HCT116 (cell line): ENCODE data around the gene IDUA. TPM values are rescaled to one million over a fixed set of nuclear protein-coding genes. Genes with fewer than 3 reads are reported as not detected.

ENCODE experiments used
- ATAC-seq: fragments of 200-7000 bp; cut with Tn5 transposase; 2 replicates; pipeline ENCODE4 v1.9.1; 2020; ENCODE audit warnings: mild to moderate bottlenecking, moderate library complexity
- BruUV-seq: library from RNA; stranded (reverse); fragments of 400-500 nt; replicated peaks from 2 replicates; lab custom pipeline; 2021; lab: Mats Ljungman, UMichigan
- CTCF ChIA-PET: fragments of 300-600 bp; sonication (Branson Sonifier 250); formaldehyde crosslinking; loops from one replicate; lab custom pipeline; 2021; ENCODE audit warnings: antibody characterized with exemption; lab: Charles Lee
- POLR2A ChIA-PET: fragments of 300-600, 350-600 bp; sonication (Branson Sonifier 250); formaldehyde crosslinking; loops from one replicate; lab custom pipeline; 2021; ENCODE audit warnings: antibody characterized with exemption; lab: Charles Lee
- RAD21 ChIA-PET, 2 experiments: fragments of 300-600 bp; sonication (Branson Sonifier 250); formaldehyde crosslinking; loops; one replicate each; lab custom pipeline; 2023; ENCODE audit warnings: low total read pairs in 2 of 2; ENCODE audit not compliant: uncharacterized antibody in 2 of 2, unreplicated experiment in 2 of 2, low non-redundant PET in 1 of 2; lab: Charles Lee
- DNase-seq: peaks from one replicate; pipeline ENCODE4 v3.0.0-alpha.2; 2010; ENCODE audit warnings: low read depth, low spot score
- H2AFZ ChIP-seq: fragments of 200-600 bp; shearing (Covaris generic), sonication (generic); 2 replicates; pipeline ENCODE4 v1.6.1; 2017; ENCODE audit warnings: low read depth, mixed run types, mixed read lengths, antibody characterized with exemption, low read length; ENCODE audit not compliant: poor library complexity, severe bottlenecking
- H3K27ac ChIP-seq: 2 replicates; pipeline ENCODE4 v1.5.1; 2012; ENCODE audit warnings: low read depth, low read length
- H3K27me3 ChIP-seq: fragments of 200-600 bp; sonication (generic); 2 replicates; pipeline ENCODE4 v1.6.1; 2016; ENCODE audit warnings: mixed run types, low read length, mixed read lengths; ENCODE audit not compliant: insufficient read depth
- H3K36me3 ChIP-seq, 2 experiments: fragments of 200-500 bp in 1 of 2; fragments of 200-600 bp in 1 of 2; sonication (Bioruptor generic) in 1 of 2; sonication (generic) in 1 of 2; 2 replicates each; pipeline versions ENCODE4 v1.5.1 to v1.6.1; 2014 to 2016; ENCODE audit warnings: low read length in 2 of 2, inconsistent platforms in 1 of 2, mixed read lengths in 1 of 2, mixed run types in 1 of 2; ENCODE audit not compliant: insufficient read depth in 2 of 2, control insufficient read depth in 1 of 2
- H3K4me1 ChIP-seq, 2 experiments: fragments of 200-600 bp in 1 of 2; sonication (generic) in 1 of 2; 2 replicates each; pipeline versions ENCODE4 v1.5.1 to v1.6.1; 2012 to 2017; ENCODE audit warnings: low read length in 2 of 2, inconsistent platforms in 1 of 2, mild to moderate bottlenecking in 1 of 2, mixed read lengths in 1 of 2, mixed run types in 1 of 2, moderate library complexity in 1 of 2; ENCODE audit not compliant: insufficient read depth in 2 of 2, control insufficient read depth in 1 of 2
- H3K4me2 ChIP-seq: fragments of 200-600 bp; sonication (generic); 2 replicates; pipeline ENCODE4 v1.6.1; 2017; ENCODE audit warnings: mixed run types, low read length, mixed read lengths
- H3K4me3 ChIP-seq, 2 experiments: fragments of 200-600 bp in 1 of 2; sonication (generic) in 1 of 2; replicated peaks in 1 of 2; 2 replicates each; pipeline ENCODE4 v1.5.1; 2011 to 2016; ENCODE audit warnings: low read length in 2 of 2, control low read depth in 1 of 2, low read depth in 1 of 2, mild to moderate bottlenecking in 1 of 2, mixed read lengths in 1 of 2, mixed run types in 1 of 2
- H3K79me2 ChIP-seq: fragments of 200-600 bp; sonication (generic); 2 replicates; pipeline ENCODE4 v1.6.1; 2017; ENCODE audit warnings: mild to moderate bottlenecking, mixed run types, low read length, moderate library complexity, mixed read lengths; ENCODE audit not compliant: insufficient read depth
- H3K9ac ChIP-seq: fragments of 200-600 bp; sonication (generic); 2 replicates; pipeline ENCODE4 v1.6.1; 2016; ENCODE audit warnings: low read length, mixed read lengths
- H3K9me2 ChIP-seq: fragments of 200-600 bp; sonication (generic), shearing (Covaris generic); 2 replicates; pipeline ENCODE4 v1.6.1; 2017; ENCODE audit warnings: mixed run types, mild to moderate bottlenecking, moderate library complexity; ENCODE audit not compliant: insufficient read depth
- H3K9me3 ChIP-seq, 2 experiments: fragments of 200-500 bp in 1 of 2; fragments of 200-600 bp in 1 of 2; sonication (Bioruptor generic) in 1 of 2; sonication (generic) in 1 of 2; 2 replicates each; pipeline ENCODE4 v1.6.1; 2014 to 2017; ENCODE audit warnings: low read length in 2 of 2, mixed read lengths in 2 of 2, inconsistent platforms in 1 of 2, low read depth in 1 of 2, mild to moderate bottlenecking in 1 of 2, mixed run types in 1 of 2, moderate library complexity in 1 of 2; ENCODE audit not compliant: control insufficient read depth in 1 of 2, insufficient read depth in 1 of 2
- H4K20me1 ChIP-seq: fragments of 200-600 bp; sonication (generic), shearing (Covaris generic); 2 replicates; pipeline ENCODE4 v1.6.1; 2017; ENCODE audit warnings: mixed run types, mild to moderate bottlenecking, moderate library complexity; ENCODE audit not compliant: insufficient read depth
- ATF3 ChIP-seq: IDR thresholded peaks from 2 replicates; pipeline ENCODE4 v1.6.1; 2012
- CEBPB ChIP-seq: IDR thresholded peaks from 2 replicates; pipeline ENCODE4 v1.6.1; 2012; ENCODE audit warnings: low read depth
- CTCF ChIP-seq, 3 experiments: fragments of 200-600 bp in 1 of 3; sonication (generic) in 1 of 3; IDR thresholded peaks in 2 of 3; conservative IDR thresholded peaks in 1 of 3; 2 replicates each; pipeline ENCODE4 v1.5.1; 2012 to 2017; ENCODE audit warnings: low read depth in 2 of 3, low read length in 2 of 3, antibody characterized with exemption in 1 of 3, borderline replicate concordance in 1 of 3, control low read depth in 1 of 3, mild to moderate bottlenecking in 1 of 3, mixed read lengths in 1 of 3, mixed run types in 1 of 3, moderate library complexity in 1 of 3; ENCODE audit not compliant: insufficient read depth in 1 of 3
- ELF1 ChIP-seq: IDR thresholded peaks from 2 replicates; pipeline ENCODE4 v1.6.1; 2012; ENCODE audit warnings: low read depth, borderline replicate concordance
- EZH2 ChIP-seq: fragments of 200-600 bp; sonication (generic); IDR thresholded peaks from 2 replicates; pipeline ENCODE4 v1.6.1; 2017; ENCODE audit warnings: antibody characterized with exemption, mixed run types
- EZH2phosphoT487 ChIP-seq: fragments of 200-600 bp; IDR thresholded peaks from 2 replicates; pipeline ENCODE4 v1.6.1; 2018; ENCODE audit warnings: antibody characterized with exemption, borderline replicate concordance
- FOSL1 ChIP-seq: IDR thresholded peaks from 2 replicates; pipeline ENCODE4 v1.6.1; 2012; ENCODE audit warnings: low read depth
- MAX ChIP-seq: IDR thresholded peaks from 2 replicates; pipeline ENCODE4 v1.6.1; 2012
- POLR2A ChIP-seq: IDR thresholded peaks from 2 replicates; pipeline ENCODE4 v1.7.0; 2011; ENCODE audit warnings: borderline replicate concordance; ENCODE audit not compliant: insufficient read depth, insufficient read length; ENCODE audit errors: extremely low read depth
- POLR2AphosphoS5 ChIP-seq: IDR thresholded peaks from 2 replicates; pipeline ENCODE4 v1.6.1; 2011; ENCODE audit warnings: mild to moderate bottlenecking, low read depth, low read length, moderate library complexity
- RAD21 ChIP-seq: IDR thresholded peaks from 2 replicates; pipeline ENCODE4 v1.6.1; 2012; ENCODE audit warnings: low read depth, mild to moderate bottlenecking
- REST ChIP-seq: IDR thresholded peaks from 2 replicates; pipeline ENCODE4 v1.6.1; 2012; ENCODE audit warnings: low read depth
- SIN3A ChIP-seq: IDR thresholded peaks from 2 replicates; pipeline ENCODE4 v1.6.1; 2012; ENCODE audit warnings: low read depth
- SP1 ChIP-seq: IDR thresholded peaks from 2 replicates; pipeline ENCODE4 v1.6.1; 2012; ENCODE audit warnings: low read depth
- SRF ChIP-seq: IDR thresholded peaks from 2 replicates; pipeline ENCODE4 v1.6.1; 2012; ENCODE audit warnings: low read depth
- TCF7L2 ChIP-seq: IDR thresholded peaks from 2 replicates; pipeline ENCODE4 v1.7.0; 2011; ENCODE audit warnings: borderline replicate concordance, inconsistent platforms; ENCODE audit not compliant: insufficient read depth, insufficient read length; ENCODE audit errors: extremely low read depth
- ZFX ChIP-seq: fragments of 450-650 bp; IDR thresholded peaks from 2 replicates; pipeline ENCODE4 v1.6.1; 2017
- intact Hi-C: fragments of 100-400 bp; cut with micrococcal nuclease; formaldehyde crosslinking; loops from 2 replicates; pipeline ENCODE4 v1.10.0; 2022
- total RNA-seq: library from RNA; stranded (reverse); gene quantifications from one replicate; pipeline ENCODE4 v1.2.1, GENCODE V29; 2021; ENCODE audit not compliant: unreplicated experiment
- TF ChIP-seq, protein P1 (sequence below): IDR thresholded peaks from 2 replicates; pipeline ENCODE4 v1.6.1; 2011; ENCODE audit warnings: mild to moderate bottlenecking, low read length, moderate library complexity; ENCODE audit not compliant: insufficient replicate concordance; ENCODE audit errors: extremely low read depth

The IDUA gene
- total RNA-seq, 1 experiment from 2014 or later: 28.2 TPM

DNA sequence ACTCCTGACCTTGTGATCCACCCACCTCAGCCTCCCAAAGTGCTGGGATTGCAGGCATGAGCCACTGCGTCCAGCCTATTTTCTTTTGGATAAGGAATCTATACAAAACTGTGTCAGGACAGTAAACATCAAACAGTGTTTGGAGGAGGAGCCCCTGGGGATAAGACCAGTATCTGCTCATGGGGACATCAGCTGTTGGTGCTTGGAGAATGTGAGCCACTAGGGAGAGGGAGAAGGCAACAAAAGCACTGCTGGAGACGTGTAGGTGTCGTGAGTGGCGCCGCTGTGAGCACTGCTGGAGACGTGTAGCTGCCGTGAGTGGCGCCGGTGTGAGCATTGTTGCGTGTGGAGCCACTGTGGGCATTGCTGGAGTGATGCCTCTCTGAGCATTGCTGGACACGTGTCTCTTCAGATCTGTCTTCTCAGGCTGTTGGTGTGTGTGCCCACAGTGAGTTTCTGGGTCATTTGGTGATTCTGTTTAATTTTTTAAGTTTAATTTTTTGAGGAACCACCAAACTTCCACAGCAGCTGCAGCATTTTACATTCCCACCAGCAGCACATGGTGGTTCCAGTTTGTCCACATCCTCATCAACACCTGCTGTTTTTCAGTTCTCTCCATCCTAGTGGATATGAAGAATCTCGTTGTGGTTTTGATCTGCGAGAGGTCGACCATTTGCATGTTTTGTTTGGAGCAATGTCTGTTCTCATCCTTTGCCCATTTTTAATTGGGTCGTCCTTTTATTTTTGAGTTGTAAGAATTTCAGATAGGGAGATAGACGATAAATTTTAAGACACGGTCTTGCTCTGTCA lies 32.4 kb upstream of the IDUA start:
- H3K4me1 ChIP-seq: no peaks in the 10 kb centered on the region
- no peaks in the 10 kb centered on the region for H3K9me3 ChIP-seq
- H3K27ac ChIP-seq: no peak overlapping the region
- no peak for ATAC-seq
- H3K36me3 ChIP-seq: no peaks in the 10 kb centered on the region
- POLR2A ChIA-PET: no interaction called here
- RAD21 ChIA-PET: no interaction called here
- H2AFZ ChIP-seq: no peak overlapping the region
- no peaks in the 10 kb centered on the region for H3K27me3 ChIP-seq
- BruUV-seq: no TSS peak
- H3K79me2 ChIP-seq: no peaks in the 10 kb centered on the region
- H3K9ac ChIP-seq: no peak overlapping the region
- TF ChIP-seq SIN3A (no peak), POLR2A (no peak), POLR2AphosphoS5 (no peak), ATF3 (no peak), FOSL1 (no peak), MAX (no peak), ZFX (no peak), TCF7L2 (no peak), EZH2 (no peak), CEBPB (no peak), SRF (no peak), REST (no peak), EZH2phosphoT487 (no peak), RAD21 (no peak), CTCF (IDR thresholded peaks at IDR 0.05 in 2 of 3, conservative IDR thresholded peaks at IDR 0.05 in 1 of 3; ENCODE audit: borderline replicate concordance in 1 of 3, insufficient read depth in 1 of 3, low read depth in 2 of 3, low read length in 2 of 3) (no peak), SP1 (no peak), ELF1 (no peak)
- TF ChIP-seq, protein P1, sequence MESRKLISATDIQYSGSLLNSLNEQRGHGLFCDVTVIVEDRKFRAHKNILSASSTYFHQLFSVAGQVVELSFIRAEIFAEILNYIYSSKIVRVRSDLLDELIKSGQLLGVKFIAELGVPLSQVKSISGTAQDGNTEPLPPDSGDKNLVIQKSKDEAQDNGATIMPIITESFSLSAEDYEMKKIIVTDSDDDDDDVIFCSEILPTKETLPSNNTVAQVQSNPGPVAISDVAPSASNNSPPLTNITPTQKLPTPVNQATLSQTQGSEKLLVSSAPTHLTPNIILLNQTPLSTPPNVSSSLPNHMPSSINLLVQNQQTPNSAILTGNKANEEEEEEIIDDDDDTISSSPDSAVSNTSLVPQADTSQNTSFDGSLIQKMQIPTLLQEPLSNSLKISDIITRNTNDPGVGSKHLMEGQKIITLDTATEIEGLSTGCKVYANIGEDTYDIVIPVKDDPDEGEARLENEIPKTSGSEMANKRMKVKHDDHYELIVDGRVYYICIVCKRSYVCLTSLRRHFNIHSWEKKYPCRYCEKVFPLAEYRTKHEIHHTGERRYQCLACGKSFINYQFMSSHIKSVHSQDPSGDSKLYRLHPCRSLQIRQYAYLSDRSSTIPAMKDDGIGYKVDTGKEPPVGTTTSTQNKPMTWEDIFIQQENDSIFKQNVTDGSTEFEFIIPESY: no peak
- DNase-seq: no peak
- CTCF ChIA-PET: no interaction called here
- H3K9me2 ChIP-seq: no peaks in the 10 kb centered on the region
- H3K4me2 ChIP-seq: no peak overlapping the region
- H4K20me1 ChIP-seq: no peaks in the 10 kb centered on the region
- H3K4me3 ChIP-seq: no peak overlapping the region
- intact Hi-C loops: no loop called here
